Stimulated activated CD8-positive, alpha-beta memory T cell treated with anti-CD3 and anti-CD28 coated beads, Interleukin-2, amount 100 ng/mL, for 48 hours (primary cell): ENCODE data around the gene PSMG4.
"Not testable (repeated sequence)": the region's sequence is repeated elsewhere in the genome, so short reads cannot be mapped to it uniquely, and the experiment has no call there.

Experiments used
- DNase-seq, 2 donors: peaks; one replicate each; pipeline ENCODE4 v3.0.0-alpha.2; 2020; ENCODE audit warnings: low read depth in 2 of 2

The PSMG4 gene

GRCh38 chr6:3230256-3230882 is 28.4 kb upstream of the PSMG4 start:
- no peak for DNase-seq

GRCh38 chr6:3230900-3231246 is 27.9 kb upstream of the PSMG4 start:
- no peak for DNase-seq

GRCh38 chr6:3231247-3232016 is 27.3 kb upstream of the PSMG4 start:
- DNase-seq, result no peak

GRCh38 chr6:3232017-3232945 is 26.5 kb upstream of the PSMG4 start:
- no peak for DNase-seq

- no peak for DNase-seq
Observed at GRCh38 chr6:3233321-3233720, 25.4 kb upstream of the PSMG4 start.

GRCh38 chr6:3233904-3234303 is 24.8 kb upstream of the PSMG4 start:
- DNase-seq, result no peak

GRCh38 chr6:3235486-3235885 is 23.3 kb upstream of the PSMG4 start:
- DNase-seq, result no peak

GRCh38 chr6:3236005-3236404 is 22.7 kb upstream of the PSMG4 start:
- DNase-seq, result no peak

- no peak for DNase-seq
Observed at GRCh38 chr6:3237761-3238662, 20.7 kb upstream of the PSMG4 start.

GRCh38 chr6:3239110-3239830 is 19.5 kb upstream of the PSMG4 start:
- no peak for DNase-seq

GRCh38 chr6:3240595-3240994 is 18.2 kb upstream of the PSMG4 start:
- DNase-seq, result no peak

GRCh38 chr6:3241745-3242144 is 17.0 kb upstream of the PSMG4 start:
- not testable (repeated sequence) for DNase-seq

- DNase-seq, result no peak
Observed at GRCh38 chr6:3242768-3243167, 16.0 kb upstream of the PSMG4 start.

GRCh38 chr6:3244003-3244831 is 14.5 kb upstream of the PSMG4 start:
- no peak for DNase-seq

- DNase-seq, result not testable (repeated sequence)
Observed at GRCh38 chr6:3244832-3245161, 13.9 kb upstream of the PSMG4 start.

- no peak for DNase-seq
Observed at GRCh38 chr6:3245216-3245615, 13.5 kb upstream of the PSMG4 start.

GRCh38 chr6:3247255-3248146 is 11.2 kb upstream of the PSMG4 start:
- no peak for DNase-seq

- no peak for DNase-seq
Observed at GRCh38 chr6:3249821-3250220, 8.9 kb upstream of the PSMG4 start.

GRCh38 chr6:3250231-3250675 is 8.5 kb upstream of the PSMG4 start:
- DNase-seq, result no peak
